HepG2 (cell line): ENCODE data around the gene NHERF2. TPM values are rescaled to one million over a fixed set of nuclear protein-coding genes. Genes with fewer than 3 reads are reported as not detected.

Experiments
- CREB3 ChIP-seq: sonication (generic); formaldehyde crosslinking; IDR thresholded peaks from 2 replicates; pipeline ENCODE4 v1.5.0; 2020; ENCODE audit warnings: missing genetic modification reagents
- CTCF ChIP-seq: sonication (generic); formaldehyde crosslinking; IDR thresholded peaks from 2 replicates; pipeline ENCODE4 v1.5.0; 2020; ENCODE audit warnings: mild to moderate bottlenecking, missing genetic modification reagents, moderate library complexity
- DNMT1 ChIP-seq: sonication (generic); formaldehyde crosslinking; IDR thresholded peaks from 2 replicates; pipeline ENCODE4 v1.5.1; 2020; ENCODE audit warnings: mild to moderate bottlenecking, missing genetic modification reagents
- ESRRA ChIP-seq: sonication (generic); formaldehyde crosslinking; IDR thresholded peaks from 2 replicates; pipeline ENCODE4 v1.5.1; 2020; ENCODE audit warnings: mild to moderate bottlenecking, low read depth, missing genetic modification reagents
- HOXA7 ChIP-seq: sonication (generic); formaldehyde crosslinking; IDR thresholded peaks from 2 replicates; pipeline ENCODE4 v1.8.1; 2022; ENCODE audit warnings: mild to moderate bottlenecking, missing genetic modification reagents, moderate library complexity
- KLF12 ChIP-seq: sonication (generic); formaldehyde crosslinking; IDR thresholded peaks from 2 replicates; pipeline ENCODE4 v1.4.0; 2020; ENCODE audit warnings: missing genetic modification reagents, borderline replicate concordance
- MTF2 ChIP-seq: sonication (generic); formaldehyde crosslinking; IDR thresholded peaks from 2 replicates; pipeline ENCODE4 v1.5.0; 2020; ENCODE audit warnings: missing genetic modification reagents, borderline replicate concordance
- MXD1 ChIP-seq: sonication (generic); formaldehyde crosslinking; IDR thresholded peaks from 2 replicates; pipeline ENCODE4 v1.4.0; 2020; ENCODE audit warnings: mild to moderate bottlenecking, missing genetic modification reagents
- RORA ChIP-seq: sonication (generic); formaldehyde crosslinking; IDR thresholded peaks from 2 replicates; pipeline ENCODE4 v1.5.0; 2020; ENCODE audit warnings: mild to moderate bottlenecking, missing genetic modification reagents, moderate library complexity
- ZBED4 ChIP-seq: sonication (generic); formaldehyde crosslinking; IDR thresholded peaks from 2 replicates; pipeline ENCODE4 v1.4.0; 2020; ENCODE audit warnings: missing genetic modification reagents, borderline replicate concordance
- ZBTB20 ChIP-seq: sonication (generic); formaldehyde crosslinking; IDR thresholded peaks from 2 replicates; pipeline ENCODE4 v1.8.1; 2023; ENCODE audit warnings: missing genetic modification reagents, low read depth, mild to moderate bottlenecking, borderline replicate concordance
- ZBTB21 ChIP-seq: sonication (generic); formaldehyde crosslinking; IDR thresholded peaks from 2 replicates; pipeline ENCODE4 v1.4.0; 2020; ENCODE audit warnings: missing genetic modification reagents
- ZBTB7A ChIP-seq: sonication (generic); formaldehyde crosslinking; IDR thresholded peaks from 2 replicates; pipeline ENCODE4 v1.8.0; 2022; ENCODE audit warnings: mild to moderate bottlenecking, missing genetic modification reagents
- ZNF343 ChIP-seq: sonication (generic); formaldehyde crosslinking; IDR thresholded peaks from 2 replicates; pipeline ENCODE4 v1.4.0; 2020; ENCODE audit warnings: mild to moderate bottlenecking, missing genetic modification reagents
- ZNF362 ChIP-seq: sonication (generic); formaldehyde crosslinking; IDR thresholded peaks from 2 replicates; pipeline ENCODE4 v1.4.0; 2020; ENCODE audit warnings: missing genetic modification reagents, mild to moderate bottlenecking, borderline replicate concordance
- ZNF770 ChIP-seq: sonication (generic); formaldehyde crosslinking; IDR thresholded peaks from 2 replicates; pipeline ENCODE4 v1.5.0; 2020; ENCODE audit warnings: mild to moderate bottlenecking, missing genetic modification reagents
- polyA plus RNA-seq, 8 experiments: library from polyadenylated mRNA; depleted of rRNA in 3 of 8; stranded (reverse) in 7 of 8; unstranded in 1 of 8; fragments of >200 nt; fragmentation: Illumina TruSeq in 4 of 8; extraction: Trizol in 4 of 8; gene quantifications; 2 replicates each; pipeline versions ENCODE4 v1.2.1 to v1.2.3, GENCODE V29; 2011 to 2016; ENCODE audit warnings: low read depth in 4 of 8, missing spikeins in 1 of 8, mixed read lengths in 1 of 8; ENCODE audit not compliant: insufficient read depth in 1 of 8
- total RNA-seq, 5 experiments: library from RNA; depleted of rRNA; stranded (reverse); fragments of >200 nt; fragmentation: Illumina TruSeq; extraction: Trizol; gene quantifications; 2 replicates each; pipeline ENCODE4 v1.2.3, GENCODE V29; 2016; ENCODE audit warnings: low read depth in 1 of 5

Gene NHERF2
- total and polyA plus RNA-seq, 2 of the 13 experiments (the other 11 are each of a cell fraction or from before 2014, with no cell fraction given), result 23.7 to 39.3 TPM

GRCh38 chr16:2035431-2036199 lies 8.9 kb downstream of the NHERF2 start (continued):
- TF ChIP-seq ZBED4 (CRISPR knock-in tag) (peak; percentile 76; the same call in 1 of the 2 replicates), KLF12 (CRISPR knock-in tag) (peak; percentile 79; the same call in 1 of the 2 replicates), ZNF343 (CRISPR knock-in tag) (peak; percentile 12; the same call in 1 of the 2 replicates), MTF2 (CRISPR knock-in tag) (peak; percentile 47; the same call in 1 of the 2 replicates), RORA (no peak), ZBTB21 (CRISPR knock-in tag) (no peak; the same call in 1 of the 2 replicates), ZBTB7A (CRISPR knock-in tag) (peak; percentile 91), ZNF770 (CRISPR knock-in tag) (peak; percentile 53), HOXA7 (CRISPR knock-in tag) (no peak), DNMT1 (CRISPR knock-in tag) (0 out of 2 replicates have a peak, but pooled peaks have one; percentile 81), ZNF362 (no peak), ESRRA (peak; percentile 63), CTCF (CRISPR knock-in tag) (no peak), CREB3 (CRISPR knock-in tag) (no peak), ZBTB20 (CRISPR knock-in tag) (no peak), MXD1 (CRISPR knock-in tag) (peak; percentile 58; the same call in 1 of the 2 replicates)
